ENCODE data around the gene HIGD2A. TPM values are rescaled to one million over a fixed set of nuclear protein-coding genes. Genes with fewer than 3 reads are reported as not detected.

Gene HIGD2A
- total RNA-seq, 2 donors from 2014 or later = 101 to 102 TPM

DNA sequence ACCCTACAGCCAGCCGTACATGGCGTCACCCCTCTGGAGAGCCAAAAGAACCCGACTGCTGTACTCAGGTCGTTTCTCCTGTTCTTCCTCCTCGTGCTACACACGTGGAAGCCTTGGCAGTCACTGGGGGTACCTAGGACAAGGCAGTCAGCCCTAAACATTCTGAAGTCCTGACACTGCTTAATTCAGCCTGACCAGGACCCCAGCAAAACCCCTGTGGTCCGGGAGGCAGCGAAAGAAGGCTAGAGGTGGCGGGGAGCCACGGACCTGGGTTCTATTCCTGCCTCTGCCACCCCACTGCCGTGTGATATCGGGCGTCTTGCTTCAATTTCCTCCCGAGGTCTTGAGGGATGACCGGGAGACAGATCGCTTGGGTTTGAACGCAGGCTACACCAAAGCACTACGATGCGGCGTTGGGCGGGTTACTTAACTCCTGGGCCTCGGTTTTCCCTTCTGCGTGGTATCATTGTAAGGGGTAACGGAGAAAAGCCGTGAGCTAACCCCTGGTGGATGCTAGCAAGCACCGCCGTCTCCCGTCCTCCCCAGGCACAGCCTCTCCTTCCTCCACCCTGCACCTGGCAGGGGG is 23.7 kb upstream of the HIGD2A start:
- H3K4me1 Mint-ChIP-seq = peaks cover 4% of the 10 kb centered on the region
- Histone ChIP-seq H3K9ac (ENCODE audit: extremely low read depth, low read length, poor library complexity, severe bottlenecking) (no peak overlapping the region), H3K27me3 (ENCODE audit: control insufficient read depth, insufficient read depth, low read length, poor library complexity, severe bottlenecking) (peaks cover 43% of the 10 kb centered on the region), H3K4me3 (ENCODE audit: low read length) (peak overlapping the region; percentile 83), H3K4me1 (ENCODE audit: control insufficient read depth, insufficient read depth, low read length) (peaks cover 2% of the 10 kb centered on the region), H3K9me3 (ENCODE audit: control insufficient read depth, low read length) (no peaks in the 10 kb centered on the region), H3K27ac (ENCODE audit: low read depth, low read length) (no peak overlapping the region), H3K36me3 (ENCODE audit: control insufficient read depth, insufficient read depth, low read length) (peaks cover 1% of the 10 kb centered on the region)
- peaks cover 57% of the 10 kb centered on the region for H3K27me3 Mint-ChIP-seq (ENCODE audit: insufficient read depth)
- TF ChIP-seq, protein P1, sequence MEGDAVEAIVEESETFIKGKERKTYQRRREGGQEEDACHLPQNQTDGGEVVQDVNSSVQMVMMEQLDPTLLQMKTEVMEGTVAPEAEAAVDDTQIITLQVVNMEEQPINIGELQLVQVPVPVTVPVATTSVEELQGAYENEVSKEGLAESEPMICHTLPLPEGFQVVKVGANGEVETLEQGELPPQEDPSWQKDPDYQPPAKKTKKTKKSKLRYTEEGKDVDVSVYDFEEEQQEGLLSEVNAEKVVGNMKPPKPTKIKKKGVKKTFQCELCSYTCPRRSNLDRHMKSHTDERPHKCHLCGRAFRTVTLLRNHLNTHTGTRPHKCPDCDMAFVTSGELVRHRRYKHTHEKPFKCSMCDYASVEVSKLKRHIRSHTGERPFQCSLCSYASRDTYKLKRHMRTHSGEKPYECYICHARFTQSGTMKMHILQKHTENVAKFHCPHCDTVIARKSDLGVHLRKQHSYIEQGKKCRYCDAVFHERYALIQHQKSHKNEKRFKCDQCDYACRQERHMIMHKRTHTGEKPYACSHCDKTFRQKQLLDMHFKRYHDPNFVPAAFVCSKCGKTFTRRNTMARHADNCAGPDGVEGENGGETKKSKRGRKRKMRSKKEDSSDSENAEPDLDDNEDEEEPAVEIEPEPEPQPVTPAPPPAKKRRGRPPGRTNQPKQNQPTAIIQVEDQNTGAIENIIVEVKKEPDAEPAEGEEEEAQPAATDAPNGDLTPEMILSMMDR (conservative IDR thresholded peaks at IDR 0.05) = peak; percentile 31
- H3K9me3 Mint-ChIP-seq = no peaks in the 10 kb centered on the region
- peak overlapping the region; percentile 53 for H3K4me3 Mint-ChIP-seq
- 48 to 70% methylated on average over 14 to 27 of the region's 28 CpGs for WGBS, 2 experiments (ENCODE audit: insufficient coverage in 1 of 2, insufficient read length in 1 of 2)
- DNase-seq = no peak
- no peak overlapping the region for H3K27ac Mint-ChIP-seq
- peaks cover 13% of the 10 kb centered on the region for H3K36me3 Mint-ChIP-seq (ENCODE audit: low read depth)

DNA sequence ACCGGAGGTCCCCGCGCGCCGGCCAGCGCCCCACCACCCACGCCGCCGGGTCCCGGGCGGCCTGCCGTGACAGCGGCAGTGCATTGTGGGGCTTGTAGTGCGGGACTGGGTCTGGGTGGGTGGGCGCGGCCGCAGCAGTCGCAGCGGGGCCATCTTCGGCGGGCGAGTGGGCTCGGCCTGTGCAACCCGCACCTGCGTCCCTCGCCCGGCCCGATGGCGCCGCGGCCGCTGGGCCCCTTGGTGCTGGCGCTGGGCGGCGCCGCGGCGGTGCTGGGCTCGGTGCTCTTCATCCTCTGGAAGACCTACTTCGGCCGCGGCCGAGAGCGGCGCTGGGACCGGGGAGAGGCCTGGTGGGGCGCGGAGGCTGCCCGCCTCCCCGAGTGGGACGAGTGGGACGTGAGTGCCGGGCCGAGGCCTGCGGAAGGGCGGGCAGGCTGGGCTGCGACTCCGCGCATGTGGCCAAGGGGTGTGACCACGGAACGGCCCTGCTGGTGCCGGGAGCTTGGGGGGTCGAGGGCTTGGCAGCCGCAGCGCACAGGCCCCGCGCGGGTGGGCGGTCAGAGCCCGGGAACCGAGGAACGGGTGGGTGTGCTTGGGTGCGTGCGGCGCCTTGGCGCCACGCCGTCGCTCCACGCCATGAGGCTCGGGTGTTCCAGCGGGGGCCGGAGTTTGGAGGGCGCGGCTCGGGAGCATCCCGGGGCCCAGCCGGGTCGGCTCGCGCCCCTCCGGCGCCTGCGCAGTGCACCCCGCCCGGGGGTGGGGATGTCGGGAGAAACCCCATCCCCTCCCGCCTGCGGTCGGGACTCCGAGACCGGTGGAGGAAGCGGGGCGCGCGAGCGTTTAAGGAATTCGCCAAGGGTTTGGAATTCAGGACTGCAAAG is 23.0 kb upstream of the HIGD2A start, which contains the start of gene ARL10:
Gene ARL10 (plus strand): TSS at position 137 of the 881 bp plus-strand sequence. CDS start 77 bp downstream, at position 214.
- no peaks in the 10 kb centered on the region for H3K9me3 ChIP-seq (ENCODE audit: control insufficient read depth, low read length)
- peak within 1 kb of the TSS; percentile 83 for H3K4me3 ChIP-seq (ENCODE audit: low read length)
- H3K4me1 Mint-ChIP-seq = peaks cover 3% of the 10 kb centered on the region
- DNase-seq = peak; percentile 79
- H3K36me3 ChIP-seq (ENCODE audit: control insufficient read depth, insufficient read depth, low read length) = peaks cover 8% of the 10 kb centered on the region
- no peak within 1 kb of the TSS for H3K27ac ChIP-seq (ENCODE audit: low read depth, low read length)
- no peaks in the 10 kb centered on the region for H3K9me3 Mint-ChIP-seq
- peaks cover 43% of the 10 kb centered on the region for H3K27me3 ChIP-seq (ENCODE audit: control insufficient read depth, insufficient read depth, low read length, poor library complexity, severe bottlenecking)
- H3K4me1 ChIP-seq (ENCODE audit: control insufficient read depth, insufficient read depth, low read length) = peaks cover 2% of the 10 kb centered on the region
- H3K36me3 Mint-ChIP-seq (ENCODE audit: low read depth) = peaks cover 13% of the 10 kb centered on the region
- peaks cover 57% of the 10 kb centered on the region for H3K27me3 Mint-ChIP-seq (ENCODE audit: insufficient read depth)
- H3K9ac ChIP-seq (ENCODE audit: extremely low read depth, low read length, poor library complexity, severe bottlenecking) = peak within 1 kb of the TSS; percentile 8
- 1 to 2% methylated on average over 37 to 108 of the region's 108 CpGs for WGBS, 2 experiments (ENCODE audit: insufficient coverage in 1 of 2, insufficient read length in 1 of 2)
- H3K4me3 Mint-ChIP-seq = peak within 1 kb of the TSS; percentile 53
- TF ChIP-seq, protein P1 (conservative IDR thresholded peaks at IDR 0.05) = no peak
- H3K27ac Mint-ChIP-seq = no peak within 1 kb of the TSS

DNA sequence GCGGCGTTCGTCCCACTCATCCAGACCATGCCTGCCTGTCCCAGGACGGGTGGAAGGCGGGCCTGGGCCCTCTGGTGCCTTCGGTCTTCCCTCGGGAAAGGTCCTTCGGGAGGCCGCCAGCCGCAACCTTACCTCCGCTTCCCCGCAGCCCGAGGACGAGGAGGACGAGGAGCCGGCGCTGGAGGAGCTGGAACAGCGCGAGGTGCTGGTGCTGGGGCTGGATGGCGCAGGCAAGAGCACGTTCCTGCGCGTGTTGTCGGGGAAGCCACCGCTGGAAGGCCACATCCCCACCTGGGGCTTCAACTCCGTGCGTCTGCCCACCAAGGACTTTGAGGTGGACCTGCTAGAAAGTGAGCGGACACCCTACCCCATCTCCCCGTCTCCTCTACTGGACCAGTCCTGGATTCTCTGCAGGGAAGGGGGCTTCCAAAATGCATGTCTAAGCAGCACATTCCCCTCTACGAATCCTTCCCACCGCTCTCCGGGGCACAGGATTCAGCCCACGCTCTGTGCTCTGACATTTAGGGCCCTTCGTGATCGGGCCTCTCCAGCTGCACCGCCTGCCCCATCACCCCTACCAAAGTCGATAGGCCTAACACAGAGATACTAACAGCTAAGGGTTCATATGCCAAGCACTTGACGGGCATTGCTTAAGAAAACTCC is 22.2 kb upstream of the HIGD2A start:
- H3K36me3 ChIP-seq (ENCODE audit: control insufficient read depth, insufficient read depth, low read length) = peaks cover 12% of the 10 kb centered on the region
- peak; percentile 83 for DNase-seq
- peak overlapping the region; percentile 83 for H3K4me3 ChIP-seq (ENCODE audit: low read length)
- TF ChIP-seq, protein P1 (conservative IDR thresholded peaks at IDR 0.05) = no peak
- Mint-ChIP-seq H3K4me3 (peak overlapping the region; percentile 53), H3K27ac (no peak overlapping the region), H3K9me3 (no peaks in the 10 kb centered on the region), H3K4me1 (peaks cover 3% of the 10 kb centered on the region), H3K27me3 (ENCODE audit: insufficient read depth) (peaks cover 57% of the 10 kb centered on the region), H3K36me3 (ENCODE audit: low read depth) (peaks cover 17% of the 10 kb centered on the region)
- WGBS, 2 experiments (ENCODE audit: insufficient coverage in 1 of 2, insufficient read length in 1 of 2) = 40% methylated on average over 31 to 38 of the region's 38 CpGs
- peak overlapping the region; percentile 8 for H3K9ac ChIP-seq (ENCODE audit: extremely low read depth, low read length, poor library complexity, severe bottlenecking)
- no peak overlapping the region for H3K27ac ChIP-seq (ENCODE audit: low read depth, low read length)
- no peaks in the 10 kb centered on the region for H3K9me3 ChIP-seq (ENCODE audit: control insufficient read depth, low read length)
- H3K27me3 ChIP-seq (ENCODE audit: control insufficient read depth, insufficient read depth, low read length, poor library complexity, severe bottlenecking) = peaks cover 43% of the 10 kb centered on the region
- peaks cover 2% of the 10 kb centered on the region for H3K4me1 ChIP-seq (ENCODE audit: control insufficient read depth, insufficient read depth, low read length)
